Measurements from ENCODE around the gene VEGFD. TPM values are rescaled to one million over a fixed set of nuclear protein-coding genes. Genes with fewer than 3 reads are reported as not detected.

Gene VEGFD
- total and polyA plus RNA-seq, 2 of the 13 experiments (the other 11 are each of a cell fraction or from before 2014, with no cell fraction given): 0.11 to 0.35 TPM

- TF ChIP-seq, protein P1, sequence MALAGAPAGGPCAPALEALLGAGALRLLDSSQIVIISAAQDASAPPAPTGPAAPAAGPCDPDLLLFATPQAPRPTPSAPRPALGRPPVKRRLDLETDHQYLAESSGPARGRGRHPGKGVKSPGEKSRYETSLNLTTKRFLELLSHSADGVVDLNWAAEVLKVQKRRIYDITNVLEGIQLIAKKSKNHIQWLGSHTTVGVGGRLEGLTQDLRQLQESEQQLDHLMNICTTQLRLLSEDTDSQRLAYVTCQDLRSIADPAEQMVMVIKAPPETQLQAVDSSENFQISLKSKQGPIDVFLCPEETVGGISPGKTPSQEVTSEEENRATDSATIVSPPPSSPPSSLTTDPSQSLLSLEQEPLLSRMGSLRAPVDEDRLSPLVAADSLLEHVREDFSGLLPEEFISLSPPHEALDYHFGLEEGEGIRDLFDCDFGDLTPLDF (CRISPR knock-in tag; IDR thresholded peaks at IDR 0.05): peak; percentile 49; the same call in 1 of the 2 replicates
- TF ChIP-seq ZNF790 (CRISPR knock-in tag; IDR thresholded peaks at IDR 0.05; ENCODE audit: borderline replicate concordance) (no peak), ZNF777 (CRISPR knock-in tag; IDR thresholded peaks at IDR 0.05) (no peak), HDAC2 (CRISPR knock-in tag; IDR thresholded peaks at IDR 0.05) (0 out of 2 replicates have a peak, but pooled peaks have one; percentile 29), ASH2L (IDR thresholded peaks at IDR 0.05; ENCODE audit: insufficient read length, low read depth, low read length) (peak; percentile 21), ZNF768 (CRISPR knock-in tag; IDR thresholded peaks at IDR 0.05) (peak; percentile 46; the same call in 1 of the 2 replicates), ZNF562 (CRISPR knock-in tag; IDR thresholded peaks at IDR 0.05; ENCODE audit: borderline replicate concordance) (no peak), ZFP37 (CRISPR knock-in tag; IDR thresholded peaks at IDR 0.05; ENCODE audit: borderline replicate concordance) (no peak), HCFC1 (IDR thresholded peaks at IDR 0.05; ENCODE audit: low read depth, low read length) (no peak), CREB1 (IDR thresholded peaks at IDR 0.05) (peak; percentile 86), CREB1 (CRISPR knock-in tag; IDR thresholded peaks at IDR 0.05) (peak; percentile 93), ZBTB21 (CRISPR knock-in tag; IDR thresholded peaks at IDR 0.05) (peak; percentile 81), GABPA (IDR thresholded peaks at IDR 0.05; ENCODE audit: low read depth, low read length) (no peak), GABPA (CRISPR knock-in tag; IDR thresholded peaks at IDR 0.05; ENCODE audit: low read depth) (peak; percentile 77), ZNF891 (CRISPR knock-in tag; IDR thresholded peaks at IDR 0.05) (0 out of 2 replicates have a peak, but pooled peaks have one; percentile 39), THAP11 (CRISPR knock-in tag; IDR thresholded peaks at IDR 0.05) (peak; percentile 73), YEATS2 (CRISPR knock-in tag; IDR thresholded peaks at IDR 0.05; ENCODE audit: borderline replicate concordance) (peak; percentile 75; the same call in 1 of the 2 replicates), RXRA (CRISPR knock-in tag; IDR thresholded peaks at IDR 0.05) (0 out of 2 replicates have a peak, but pooled peaks have one; percentile 38), HNF1B (CRISPR knock-in tag; IDR thresholded peaks at IDR 0.05) (peak; percentile 50; the same call in 1 of the 2 replicates), RFXAP (CRISPR knock-in tag; IDR thresholded peaks at IDR 0.05; ENCODE audit: borderline replicate concordance) (0 out of 2 replicates have a peak, but pooled peaks have one; percentile 24), ZNF792 (CRISPR knock-in tag; IDR thresholded peaks at IDR 0.05) (no peak), SP2 (CRISPR knock-in tag; IDR thresholded peaks at IDR 0.05) (peak; percentile 88), ZMYM4 (CRISPR knock-in tag; IDR thresholded peaks at IDR 0.05) (peak; percentile 86)
- TF ChIP-seq, protein P2, sequence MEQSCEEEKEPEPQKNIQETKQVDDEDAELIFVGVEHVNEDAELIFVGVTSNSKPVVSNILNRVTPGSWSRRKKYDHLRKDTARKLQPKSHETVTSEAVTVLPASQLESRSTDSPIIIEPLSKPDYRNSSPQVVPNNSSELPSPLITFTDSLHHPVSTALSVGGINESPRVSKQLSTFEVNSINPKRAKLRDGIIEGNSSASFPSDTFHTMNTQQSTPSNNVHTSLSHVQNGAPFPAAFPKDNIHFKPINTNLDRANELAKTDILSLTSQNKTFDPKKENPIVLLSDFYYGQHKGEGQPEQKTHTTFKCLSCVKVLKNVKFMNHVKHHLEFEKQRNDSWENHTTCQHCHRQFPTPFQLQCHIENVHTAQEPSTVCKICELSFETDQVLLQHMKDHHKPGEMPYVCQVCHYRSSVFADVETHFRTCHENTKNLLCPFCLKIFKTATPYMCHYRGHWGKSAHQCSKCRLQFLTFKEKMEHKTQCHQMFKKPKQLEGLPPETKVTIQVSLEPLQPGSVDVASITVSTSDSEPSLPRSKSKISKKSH (CRISPR knock-in tag; IDR thresholded peaks at IDR 0.05; ENCODE audit: borderline replicate concordance): no peak
- TF ChIP-seq, protein P3, sequence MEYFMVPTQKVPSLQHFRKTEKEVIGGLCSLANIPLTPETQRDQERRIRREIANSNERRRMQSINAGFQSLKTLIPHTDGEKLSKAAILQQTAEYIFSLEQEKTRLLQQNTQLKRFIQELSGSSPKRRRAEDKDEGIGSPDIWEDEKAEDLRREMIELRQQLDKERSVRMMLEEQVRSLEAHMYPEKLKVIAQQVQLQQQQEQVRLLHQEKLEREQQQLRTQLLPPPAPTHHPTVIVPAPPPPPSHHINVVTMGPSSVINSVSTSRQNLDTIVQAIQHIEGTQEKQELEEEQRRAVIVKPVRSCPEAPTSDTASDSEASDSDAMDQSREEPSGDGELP (IDR thresholded peaks at IDR 0.05; ENCODE audit: borderline replicate concordance, low read depth): peak; percentile 87
Measured at GRCh38 chrX:15335135-15336022, 48.8 kb downstream of the VEGFD start, which contains the start of gene PIGA (continued).
